GM18511 (cell line): ENCODE data around the gene WDFY2.
A peak's percentile ranks its signal among the peaks of the same experiment; 100 is the strongest.
"Not testable (repeated sequence)": the region's sequence is repeated elsewhere in the genome, so short reads cannot be mapped to it uniquely, and the experiment has no call there.

Experiments used
- ATAC-seq: cut with Tn5 transposase; IDR thresholded peaks from one replicate; pipeline ENCODE4 v1.9.1; 2021; ENCODE audit warnings: mild to moderate bottlenecking, moderate library complexity; ENCODE audit not compliant: unreplicated experiment

WDFY2 gene, protein sequence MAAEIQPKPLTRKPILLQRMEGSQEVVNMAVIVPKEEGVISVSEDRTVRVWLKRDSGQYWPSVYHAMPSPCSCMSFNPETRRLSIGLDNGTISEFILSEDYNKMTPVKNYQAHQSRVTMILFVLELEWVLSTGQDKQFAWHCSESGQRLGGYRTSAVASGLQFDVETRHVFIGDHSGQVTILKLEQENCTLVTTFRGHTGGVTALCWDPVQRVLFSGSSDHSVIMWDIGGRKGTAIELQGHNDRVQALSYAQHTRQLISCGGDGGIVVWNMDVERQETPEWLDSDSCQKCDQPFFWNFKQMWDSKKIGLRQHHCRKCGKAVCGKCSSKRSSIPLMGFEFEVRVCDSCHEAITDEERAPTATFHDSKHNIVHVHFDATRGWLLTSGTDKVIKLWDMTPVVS

GRCh38 chr13:51583875-51584730 is at the start of gene WDFY2:
TSS of gene WDFY2 (plus strand) at chr13:51584462. CDS start at chr13:51584688, 226 bp downstream.
- ATAC-seq: peak; percentile 82

GRCh38 chr13:51538591-51539179 is 45.6 kb upstream of the WDFY2 start:
- ATAC-seq: no peak

- ATAC-seq: no peak
These were observed 44.4 kb upstream of the WDFY2 start for GRCh38 chr13:51539887-51540286.

GRCh38 chr13:51541037-51541436 is 43.2 kb upstream of the WDFY2 start:
- ATAC-seq: no peak

DNA sequence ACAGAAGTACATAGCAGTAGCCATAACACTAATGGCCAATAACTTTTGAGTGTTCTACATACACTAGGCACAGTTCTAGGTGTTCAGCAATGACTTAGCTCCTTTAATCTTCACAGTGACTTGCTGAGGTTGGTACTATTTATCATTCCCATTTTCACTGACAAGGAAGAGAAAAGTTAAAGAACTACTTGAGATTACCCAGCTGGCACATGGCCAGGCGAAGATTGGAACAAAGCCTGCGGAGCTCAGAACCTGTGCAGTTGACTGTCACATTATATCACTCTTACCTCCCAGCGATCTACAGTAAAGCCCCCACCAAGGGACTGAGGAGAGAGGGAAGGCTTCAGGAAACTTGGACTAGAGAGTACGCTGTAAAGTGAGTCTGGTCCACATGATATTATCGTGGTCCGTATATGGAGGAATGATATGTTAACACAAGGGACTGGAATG is 42.4 kb upstream of the WDFY2 start:
- no peak for ATAC-seq

DNA sequence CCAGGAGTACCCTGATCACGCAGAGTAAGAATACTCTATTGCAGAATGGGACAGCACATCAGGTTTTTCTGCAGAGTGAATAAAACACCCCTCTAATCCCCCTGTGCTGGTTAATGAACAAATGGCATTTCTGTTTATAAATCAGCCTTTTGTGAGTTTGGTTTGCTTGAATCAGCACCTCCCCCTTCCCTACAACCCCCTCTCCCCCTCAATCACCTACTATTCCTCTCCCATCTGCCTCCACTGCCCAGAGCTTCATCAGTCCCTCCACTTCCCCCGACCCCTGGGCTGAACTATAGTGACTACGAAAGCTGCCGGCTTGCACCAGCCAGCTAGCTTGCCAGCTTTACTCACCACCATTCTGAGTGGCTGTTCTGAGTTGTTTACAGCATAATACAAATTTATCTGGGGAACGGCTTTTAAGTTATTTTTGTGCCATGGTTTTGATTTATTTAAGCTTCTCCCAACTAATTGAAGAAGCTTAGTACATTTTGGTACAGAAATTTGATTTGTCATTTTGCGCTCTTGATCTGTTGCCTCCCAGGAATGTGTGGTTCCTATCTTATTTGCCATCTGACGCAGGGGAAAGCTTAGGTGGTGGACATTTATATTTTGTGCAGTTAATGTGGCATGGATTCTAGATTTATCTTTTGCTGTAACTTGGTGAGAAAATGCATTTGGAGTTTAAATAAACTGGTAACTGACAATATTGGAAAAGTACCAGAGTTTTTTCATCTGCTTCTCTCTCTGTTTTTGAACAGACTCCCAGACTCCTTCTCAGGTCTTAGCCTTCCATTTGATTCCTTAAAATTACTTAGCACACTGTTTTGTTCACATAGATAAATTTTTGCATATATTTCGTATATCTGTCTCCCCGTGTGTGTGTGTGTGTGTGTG is 41.7 kb upstream of the WDFY2 start:
- ATAC-seq: no peak

DNA sequence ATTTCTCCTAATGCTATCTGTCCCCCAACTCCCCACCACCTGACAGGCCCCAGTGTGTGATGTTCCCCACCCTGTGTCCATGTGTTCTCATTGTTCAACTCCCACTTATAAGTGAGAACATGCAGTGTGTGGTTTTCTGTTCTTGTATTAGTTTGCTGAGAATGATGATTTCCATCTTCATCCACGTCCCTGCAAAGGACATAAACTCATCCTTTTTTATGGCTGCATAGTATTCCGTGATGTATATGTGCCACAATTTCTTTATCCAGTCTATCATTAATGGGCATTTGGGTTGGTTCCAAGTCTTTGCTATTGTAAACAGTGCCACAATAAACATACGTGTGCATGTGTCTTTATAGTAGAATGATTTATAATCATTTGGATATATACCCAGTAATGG is 38.8 kb upstream of the WDFY2 start:
- ATAC-seq: not testable (repeated sequence)

- ATAC-seq: no peak
These were observed 36.7 kb upstream of the WDFY2 start for GRCh38 chr13:51547425-51548176.

GRCh38 chr13:51549050-51549449 is 35.2 kb upstream of the WDFY2 start:
- peak; percentile 76 for ATAC-seq

GRCh38 chr13:51549593-51549992 is 34.7 kb upstream of the WDFY2 start:
- ATAC-seq: no peak

DNA sequence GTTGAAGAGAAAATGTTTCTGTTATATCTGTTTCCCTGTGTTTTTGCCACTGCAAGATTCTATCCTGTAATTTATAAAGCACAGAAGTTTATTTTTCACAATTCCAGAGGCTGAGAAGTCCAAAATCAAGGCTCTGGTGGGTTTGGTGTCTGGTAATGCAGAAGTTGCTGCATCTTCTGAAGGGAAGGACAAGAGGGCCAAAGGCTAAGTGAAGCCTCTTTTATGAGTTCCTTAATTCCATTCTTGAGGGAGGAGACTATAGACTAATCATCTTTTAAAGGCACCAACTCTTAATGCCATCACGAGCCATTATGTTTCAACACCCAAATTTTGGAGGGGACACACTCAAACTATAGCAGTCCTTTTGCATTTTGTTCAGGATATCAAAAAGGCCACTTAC is 34.1 kb upstream of the WDFY2 start:
- no peak for ATAC-seq

- no peak for ATAC-seq
These were observed 32.8 kb upstream of the WDFY2 start for GRCh38 chr13:51551416-51551815.

- ATAC-seq: no peak
These were observed 32.2 kb upstream of the WDFY2 start for GRCh38 chr13:51552027-51552426.

DNA sequence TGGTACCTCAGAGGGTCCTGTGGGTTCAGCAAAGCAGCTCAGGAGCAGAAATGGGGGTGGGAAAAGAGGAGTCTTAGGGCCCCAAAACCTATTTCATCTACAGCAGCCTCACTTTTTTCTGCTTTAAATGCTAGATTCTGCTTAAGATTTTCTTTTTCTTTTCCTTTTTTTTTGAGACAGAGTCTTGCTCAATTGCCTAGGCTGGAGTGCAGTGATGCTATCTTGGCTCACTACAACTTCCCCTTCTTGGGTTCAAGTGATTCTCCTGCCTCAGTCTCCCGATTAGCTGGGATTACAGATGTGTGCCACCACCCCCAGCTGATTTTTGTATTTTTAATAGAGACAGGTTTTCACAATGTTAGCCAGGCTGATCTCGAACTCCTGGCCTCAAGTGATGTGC is 30.7 kb upstream of the WDFY2 start:
- ATAC-seq: no peak

DNA sequence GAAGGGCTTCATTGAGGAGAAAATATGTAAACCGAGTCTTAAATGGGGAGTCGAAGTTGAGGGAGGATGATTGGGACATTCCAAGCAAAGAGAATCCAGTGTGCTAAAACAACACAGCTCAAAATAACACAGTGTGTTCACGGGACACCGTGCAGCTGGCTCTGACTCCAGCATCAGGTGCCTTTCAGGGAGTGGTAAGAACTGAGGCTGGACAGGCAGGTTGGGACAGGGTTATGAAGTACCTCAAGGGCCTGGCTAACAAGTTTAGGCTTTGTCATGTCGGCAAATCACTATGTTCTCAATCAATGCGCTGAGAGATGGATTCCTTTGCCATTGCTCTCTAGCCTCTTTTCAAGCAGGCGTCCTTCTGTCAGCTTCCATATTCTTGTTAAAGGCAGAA is 27.5 kb upstream of the WDFY2 start:
- no peak for ATAC-seq

- ATAC-seq: no peak
These were observed 26.8 kb upstream of the WDFY2 start for GRCh38 chr13:51557438-51557837.

GRCh38 chr13:51557875-51558612 is 26.2 kb upstream of the WDFY2 start:
- no peak for ATAC-seq

DNA sequence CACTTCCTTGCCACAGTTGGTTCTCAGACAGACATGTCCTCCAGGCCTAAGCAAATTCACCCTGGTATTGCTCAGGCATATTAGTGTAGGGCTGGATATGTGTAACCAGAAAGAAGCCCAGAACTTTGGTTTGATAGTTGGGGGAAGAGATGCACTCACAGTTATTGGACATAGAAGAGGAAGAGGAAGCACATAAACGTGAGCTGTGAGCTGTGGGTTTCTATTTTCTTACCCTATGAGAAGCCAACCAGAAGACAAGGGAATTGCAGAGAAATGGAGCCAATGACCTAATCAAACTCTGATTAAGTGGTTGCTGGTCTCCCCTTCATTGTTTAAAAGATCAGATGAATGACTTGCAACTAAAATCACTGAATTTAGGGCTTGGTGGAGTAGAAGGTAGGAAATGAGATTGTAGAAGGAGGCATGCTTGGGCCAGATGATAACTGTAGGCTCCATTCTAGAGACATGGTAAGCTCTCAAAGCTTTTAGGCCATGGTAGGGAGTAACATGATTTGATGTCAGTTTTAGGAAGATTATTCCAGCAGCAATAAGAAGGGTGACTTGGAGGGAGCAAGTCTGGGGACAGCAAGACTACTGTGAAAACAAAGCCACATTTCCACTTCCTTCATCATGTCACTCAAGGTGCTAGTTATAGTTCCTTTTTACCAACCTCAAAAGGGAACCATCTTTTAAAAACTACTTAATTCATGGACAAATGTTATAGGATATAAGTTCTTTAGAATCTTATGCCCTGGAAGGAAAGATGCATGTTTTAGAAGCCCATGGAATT is 24.1 kb upstream of the WDFY2 start:
- no peak for ATAC-seq
